ENCODE data around the gene GDPGP1.
"Not testable (repeated sequence)": the region's sequence is repeated elsewhere in the genome, so short reads cannot be mapped to it uniquely, and the experiment has no call there.

Gene GDPGP1, protein sequence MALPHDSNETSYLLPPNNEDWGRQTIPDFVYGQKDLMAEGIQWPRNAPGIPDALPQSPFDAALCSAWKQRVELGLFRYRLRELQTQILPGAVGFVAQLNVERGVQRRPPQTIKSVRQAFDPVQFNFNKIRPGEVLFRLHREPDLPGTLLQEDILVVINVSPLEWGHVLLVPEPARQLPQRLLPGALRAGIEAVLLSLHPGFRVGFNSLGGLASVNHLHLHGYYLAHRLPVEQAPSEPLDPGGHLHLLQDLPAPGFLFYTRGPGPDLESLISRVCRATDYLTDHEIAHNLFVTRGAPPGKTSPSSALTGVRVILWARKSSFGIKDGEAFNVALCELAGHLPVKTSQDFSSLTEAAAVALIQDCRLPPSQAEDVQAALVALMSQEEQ

DNA sequence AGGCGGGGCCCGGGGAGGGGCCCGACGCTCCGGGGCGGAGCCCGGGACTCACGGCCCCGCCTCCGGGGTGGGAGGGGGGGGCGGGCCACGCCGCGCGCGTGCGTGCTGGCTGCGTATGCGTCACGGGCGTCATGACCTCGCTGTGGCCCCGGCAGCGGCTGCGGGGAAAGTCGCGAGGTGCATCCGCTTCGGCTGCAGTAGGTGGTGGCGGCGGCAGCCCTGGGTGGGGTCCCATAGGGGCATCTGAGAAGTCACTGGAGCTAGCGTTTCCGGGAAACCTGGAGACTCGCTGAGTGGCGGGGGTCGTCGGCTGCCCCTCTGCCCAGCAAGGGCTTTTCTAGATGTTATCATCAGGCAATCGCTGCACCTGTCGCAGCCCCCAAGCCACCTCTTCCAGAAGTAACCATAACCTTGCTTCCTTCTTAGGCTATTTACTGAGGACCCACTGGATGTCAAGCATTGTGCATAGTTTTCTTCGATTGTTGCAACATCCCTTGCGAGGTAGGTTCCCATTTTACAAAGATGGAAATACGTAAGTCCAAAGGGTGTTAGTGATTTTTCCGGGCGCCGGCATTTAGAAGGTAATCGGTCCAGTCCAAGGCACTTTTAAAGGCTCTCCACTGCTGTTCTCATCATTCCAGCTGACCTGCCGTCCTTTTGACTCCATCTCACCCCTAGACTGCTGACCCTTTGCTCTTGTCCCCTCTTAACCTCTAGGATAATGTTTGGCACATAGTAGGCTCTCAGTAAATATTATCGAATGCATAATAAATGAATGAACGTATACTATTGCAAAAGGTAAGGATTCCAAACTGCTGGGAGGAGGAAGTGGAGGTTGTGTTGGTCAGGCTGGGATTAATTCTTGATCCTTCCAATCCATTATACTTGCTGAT is at the start of gene GDPGP1:
TSS of gene GDPGP1 (plus strand) at position 114 of the 893 bp plus-strand sequence. CDS start 6,700 bp downstream, outside the sequence.
- DNase-seq (ENCODE audit: low spot score) = peak; percentile 37

GRCh38 chr15:90184786-90185704 is 49.0 kb upstream of the GDPGP1 start:
- peak; percentile 56 for DNase-seq (ENCODE audit: low spot score)

- no peak for DNase-seq (ENCODE audit: low spot score)
Measured at GRCh38 chr15:90187257-90187868, 46.6 kb upstream of the GDPGP1 start.

GRCh38 chr15:90188065-90188464 is 45.9 kb upstream of the GDPGP1 start:
- not testable (repeated sequence) for DNase-seq (ENCODE audit: low spot score)

DNA sequence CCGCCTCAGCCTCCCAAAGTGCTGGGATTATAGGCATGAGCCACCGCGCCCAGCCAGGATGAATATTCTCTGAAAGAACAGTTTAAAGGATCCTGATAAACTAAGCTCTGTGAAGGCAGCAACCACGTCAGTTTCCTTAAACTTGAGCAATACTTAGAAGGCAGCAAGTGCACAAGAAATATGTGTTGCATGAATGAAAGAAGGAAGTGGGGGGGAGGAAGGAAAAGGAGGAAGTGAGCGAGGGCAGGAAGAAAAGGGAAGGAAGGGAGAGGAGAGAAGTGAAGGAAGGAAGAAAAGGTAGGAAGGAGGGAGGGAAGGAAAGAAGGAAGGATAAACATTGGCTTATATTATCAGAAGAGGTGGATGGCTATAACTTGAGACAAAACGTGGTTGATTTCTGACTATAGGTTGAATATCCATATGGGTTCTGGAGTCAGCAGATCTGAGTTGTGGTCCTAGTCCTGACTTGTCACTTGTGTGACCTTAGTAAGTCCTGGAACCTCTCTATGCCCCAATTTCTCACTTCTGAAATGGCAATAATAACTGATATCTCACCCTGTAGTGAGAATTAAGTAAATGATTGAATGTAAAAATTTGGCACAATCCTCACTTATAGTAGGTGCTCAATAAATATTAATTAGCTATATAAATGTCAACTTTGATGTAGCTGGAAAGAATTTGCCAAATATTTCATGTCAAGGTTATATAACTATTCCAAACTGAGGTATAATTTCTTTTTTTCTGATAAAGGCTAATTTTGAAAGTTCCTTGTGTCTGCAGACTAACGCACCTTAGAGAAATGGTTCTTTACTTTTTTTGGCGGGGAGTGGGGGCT is 44.9 kb upstream of the GDPGP1 start:
- no peak for DNase-seq (ENCODE audit: low spot score)

DNA sequence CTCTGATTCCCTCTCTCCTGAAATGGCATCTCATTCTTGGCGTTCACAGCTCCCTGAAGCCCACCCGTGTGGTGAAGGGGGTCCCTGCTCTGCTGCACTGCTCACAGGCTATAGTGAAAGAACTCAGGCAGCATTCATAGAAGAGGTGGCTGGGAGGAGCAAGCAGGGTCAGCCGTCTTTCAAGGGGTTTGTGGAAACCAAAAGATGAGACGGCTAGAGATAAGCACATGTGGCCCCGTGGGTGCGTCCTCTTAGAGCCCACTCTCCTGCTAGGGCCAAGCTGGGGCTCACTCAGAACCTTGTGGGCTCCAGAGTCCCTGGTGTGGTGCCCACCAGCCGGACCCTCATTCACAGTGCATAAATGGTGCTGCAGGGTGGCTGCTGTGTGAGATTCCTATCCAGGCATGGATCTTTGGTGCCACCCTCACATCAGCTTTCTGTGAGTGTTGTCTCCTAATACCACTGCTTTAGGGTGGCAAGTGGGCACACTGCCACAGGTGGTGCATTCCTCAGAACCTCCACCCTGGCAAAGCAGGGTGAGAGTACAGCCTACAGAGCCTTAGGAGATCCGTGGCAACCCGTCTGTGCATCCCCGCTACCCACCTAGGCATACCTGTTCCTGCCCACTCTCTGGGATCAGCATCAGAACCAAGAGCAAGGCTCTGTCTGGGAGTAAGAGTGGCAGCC is 44.1 kb upstream of the GDPGP1 start:
- no peak for DNase-seq (ENCODE audit: low spot score)

- no peak for DNase-seq (ENCODE audit: low spot score)
Measured at GRCh38 chr15:90190606-90191343, 43.2 kb upstream of the GDPGP1 start.

DNA sequence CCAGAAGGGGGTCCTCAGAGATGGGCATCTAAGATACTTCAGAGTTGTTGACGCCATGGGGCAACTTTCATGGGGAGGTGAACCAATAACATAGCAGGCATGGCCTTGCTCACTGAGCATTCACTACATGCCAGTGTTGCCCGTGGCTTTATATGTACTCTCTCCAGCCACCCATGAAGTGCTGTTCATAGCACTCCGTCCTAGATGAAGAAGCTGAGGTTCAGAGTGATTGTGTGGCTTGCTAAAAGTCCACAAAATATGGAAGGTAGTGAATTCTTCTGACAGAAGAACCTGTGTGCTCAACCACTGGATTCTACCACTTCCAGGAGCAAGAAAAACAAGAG is 42.7 kb upstream of the GDPGP1 start:
- DNase-seq (ENCODE audit: low spot score) = peak; percentile 31

DNA sequence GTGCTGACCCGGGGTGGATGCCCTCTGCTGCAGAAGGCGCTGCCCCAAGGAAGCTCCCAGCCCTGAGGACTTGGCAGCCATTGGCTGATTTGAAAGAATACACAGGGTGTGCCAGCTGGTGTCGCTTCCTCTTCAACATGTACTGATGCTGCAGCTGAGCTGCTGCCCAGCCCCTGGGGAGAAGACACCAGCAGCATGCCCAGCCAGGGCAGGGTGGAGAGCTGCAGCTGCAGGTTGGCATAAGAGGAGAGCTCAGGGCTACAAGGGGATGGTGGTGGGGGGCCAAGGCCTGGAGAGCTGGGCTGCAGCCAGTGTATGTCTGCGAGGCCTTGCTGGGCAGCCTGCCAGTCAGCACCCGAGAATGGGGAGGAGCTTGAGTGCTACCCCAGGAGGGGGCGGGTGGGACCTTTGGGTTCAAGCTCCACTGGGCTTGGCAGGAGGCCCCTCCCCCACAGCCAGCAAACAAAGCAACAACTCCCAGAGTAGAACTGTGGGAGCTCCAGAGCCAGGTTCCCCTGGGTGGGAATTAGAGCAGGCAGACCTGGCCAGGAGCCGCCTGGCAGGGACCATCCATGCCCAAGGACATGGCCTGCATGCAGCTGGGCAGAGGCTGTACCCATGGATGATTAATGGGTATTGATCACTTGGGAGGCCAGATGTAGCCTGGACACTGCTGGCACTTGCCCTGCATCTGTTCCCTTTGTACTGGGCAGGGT is 42.1 kb upstream of the GDPGP1 start:
- DNase-seq (ENCODE audit: low spot score) = peak; percentile 87

- DNase-seq (ENCODE audit: low spot score) = peak; percentile 57
Measured at GRCh38 chr15:90192961-90193786, 40.8 kb upstream of the GDPGP1 start.

DNA sequence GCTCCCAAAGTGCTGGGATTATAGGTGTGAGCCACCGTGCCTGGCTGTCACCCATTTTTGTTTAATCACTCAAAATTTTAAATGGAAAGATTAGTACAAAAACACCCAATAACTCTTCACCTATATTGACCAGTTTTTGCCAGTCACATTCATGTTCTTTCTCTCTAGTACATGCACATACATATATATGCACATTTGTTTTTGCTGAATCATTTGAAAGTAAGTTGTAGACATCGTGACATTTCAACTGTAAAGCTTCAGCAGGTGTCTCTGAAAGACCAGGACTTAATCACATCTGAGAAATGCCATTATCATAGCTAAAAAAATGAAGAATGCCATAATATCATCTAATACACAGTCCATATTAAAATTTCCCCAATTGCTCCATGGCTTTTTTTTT is 39.4 kb upstream of the GDPGP1 start:
- no peak for DNase-seq (ENCODE audit: low spot score)

DNA sequence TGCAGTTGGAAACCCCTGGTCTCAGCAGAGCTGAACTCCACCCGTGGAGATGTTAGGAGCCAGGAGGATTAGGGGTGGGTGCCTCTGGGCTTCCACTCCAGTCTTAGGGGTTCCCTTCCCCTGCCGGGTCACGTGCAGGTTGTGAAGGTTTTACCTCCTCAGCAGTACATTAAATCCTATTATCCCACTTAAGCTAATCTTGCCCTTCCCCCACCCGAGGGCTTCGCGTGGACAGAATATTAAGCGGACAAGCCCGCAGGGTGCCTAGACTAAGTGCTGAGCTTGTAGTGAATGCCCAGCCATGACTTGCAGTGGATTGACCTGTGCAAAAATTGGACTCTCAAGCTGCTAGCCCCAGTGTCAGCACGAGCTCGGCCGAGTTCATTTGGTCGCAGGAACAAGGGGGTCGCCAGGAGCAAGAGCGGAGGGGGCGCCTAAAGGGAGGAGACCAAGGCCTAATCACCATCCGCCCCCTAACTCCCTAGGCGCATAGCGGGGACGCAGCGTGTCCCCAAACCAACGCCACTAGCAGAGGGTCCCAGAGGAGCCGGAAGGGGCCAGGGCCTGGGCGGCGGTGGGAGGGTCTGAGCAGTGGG is 33.4 kb upstream of the GDPGP1 start:
- DNase-seq (ENCODE audit: low spot score) = peak; percentile 44

DNA sequence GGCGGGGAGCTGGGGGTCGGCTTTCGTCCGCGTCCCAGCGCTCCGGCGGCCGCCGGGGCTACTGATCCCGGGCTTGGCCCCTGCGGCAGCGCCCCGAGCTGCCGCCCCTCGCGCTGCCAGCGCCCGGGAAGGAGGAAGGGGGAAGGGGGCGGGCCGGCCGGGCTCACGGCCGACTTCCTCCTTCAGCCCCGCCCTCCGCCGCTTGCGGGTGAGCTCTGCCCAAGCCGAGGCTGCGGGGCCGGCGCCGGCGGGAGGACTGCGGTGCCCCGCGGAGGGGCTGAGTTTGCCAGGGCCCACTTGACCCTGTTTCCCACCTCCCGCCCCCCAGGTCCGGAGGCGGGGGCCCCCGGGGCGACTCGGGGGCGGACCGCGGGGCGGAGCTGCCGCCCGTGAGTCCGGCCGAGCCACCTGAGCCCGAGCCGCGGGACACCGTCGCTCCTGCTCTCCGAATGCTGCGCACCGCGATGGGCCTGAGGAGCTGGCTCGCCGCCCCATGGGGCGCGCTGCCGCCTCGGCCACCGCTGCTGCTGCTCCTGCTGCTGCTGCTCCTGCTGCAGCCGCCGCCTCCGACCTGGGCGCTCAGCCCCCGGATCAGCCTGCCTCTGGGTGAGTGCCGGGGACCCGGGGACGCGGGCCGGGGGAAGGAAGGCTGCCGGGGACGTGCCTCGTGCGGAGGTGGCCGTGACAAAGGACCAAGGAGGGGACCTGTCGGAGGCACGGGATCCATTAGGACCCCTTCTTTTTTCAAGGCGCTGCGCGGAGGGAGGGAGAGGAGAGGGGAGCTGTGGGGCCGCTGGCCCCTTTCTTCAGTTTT is 32.7 kb upstream of the GDPGP1 start, which contains the start of gene SEMA4B:
TSS of gene SEMA4B (plus strand) at position 201 of the 814 bp plus-strand sequence. CDS start at position 450, 249 bp downstream.
- peak; percentile 68 for DNase-seq (ENCODE audit: low spot score)

- DNase-seq (ENCODE audit: low spot score) = no peak
Measured at GRCh38 chr15:90201944-90202375, 32.0 kb upstream of the GDPGP1 start.

DNA sequence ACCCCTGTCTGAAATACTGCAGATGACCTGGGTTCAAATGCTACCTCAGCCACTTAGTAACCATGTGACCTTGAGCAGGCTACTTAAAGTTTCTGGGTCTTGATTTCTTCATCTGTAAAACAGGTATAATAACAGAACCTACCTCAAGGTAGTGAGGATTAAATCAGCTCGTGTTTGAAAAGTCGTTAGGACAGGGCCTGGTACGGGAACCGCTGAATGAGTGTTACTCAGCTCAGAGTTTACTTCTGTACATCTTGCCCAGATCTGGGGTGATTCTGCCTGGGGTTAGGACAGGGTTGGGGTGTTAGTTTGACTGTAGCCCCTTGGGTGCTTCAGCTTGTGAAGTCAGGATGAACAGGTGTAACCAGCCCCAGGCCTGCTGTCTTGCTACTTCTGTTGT is 31.1 kb upstream of the GDPGP1 start:
- DNase-seq (ENCODE audit: low spot score) = no peak

- DNase-seq (ENCODE audit: low spot score) = no peak
Measured at GRCh38 chr15:90203473-90203872, 30.5 kb upstream of the GDPGP1 start.
